Skeletal muscle satellite cell (primary cell): ENCODE results near the gene ZBTB38.
A peak's percentile ranks its signal among the peaks of the same experiment; 100 is the strongest.

Source experiments
- H3K27me3 ChIP-seq: 2 replicates; pipeline ENCODE4 v1.7.0; 2013; ENCODE audit warnings: low read length; ENCODE audit not compliant: control insufficient read depth, insufficient read depth
- H3K36me3 ChIP-seq: 2 replicates; pipeline ENCODE4 v1.7.0; 2013; ENCODE audit warnings: mild to moderate bottlenecking, control low read depth, low read length; ENCODE audit not compliant: insufficient read depth
- H3K4me1 ChIP-seq: 2 replicates; pipeline ENCODE4 v1.7.0; 2013; ENCODE audit warnings: low read length; ENCODE audit not compliant: control insufficient read depth, insufficient read depth
- H3K4me2 ChIP-seq: 2 replicates; pipeline ENCODE4 v1.7.0; 2013; ENCODE audit warnings: mild to moderate bottlenecking, low read length
- H3K4me3 ChIP-seq: 2 replicates; pipeline ENCODE4 v1.7.0; 2013; ENCODE audit warnings: low read length
- H3K9ac ChIP-seq: 2 replicates; pipeline ENCODE4 v1.7.0; 2013; ENCODE audit warnings: mild to moderate bottlenecking, low read depth, low read length, moderate library complexity
- H3K9me3 ChIP-seq: replicated peaks from 2 replicates; pipeline ENCODE4 v1.7.0; 2013; ENCODE audit warnings: mild to moderate bottlenecking, control low read depth, low read length

Gene ZBTB38

GRCh38 chr3:141372656-141373055 is 4.4 kb downstream of the ZBTB38 start:
- Histone ChIP-seq H3K27me3 (no peaks in the 10 kb centered on the region), H3K36me3 (peaks cover 29% of the 10 kb centered on the region), H3K4me2 (no peak overlapping the region), H3K9ac (no peak overlapping the region), H3K4me1 (peaks cover 41% of the 10 kb centered on the region), H3K4me3 (no peak overlapping the region), H3K9me3 (no peaks in the 10 kb centered on the region)

DNA sequence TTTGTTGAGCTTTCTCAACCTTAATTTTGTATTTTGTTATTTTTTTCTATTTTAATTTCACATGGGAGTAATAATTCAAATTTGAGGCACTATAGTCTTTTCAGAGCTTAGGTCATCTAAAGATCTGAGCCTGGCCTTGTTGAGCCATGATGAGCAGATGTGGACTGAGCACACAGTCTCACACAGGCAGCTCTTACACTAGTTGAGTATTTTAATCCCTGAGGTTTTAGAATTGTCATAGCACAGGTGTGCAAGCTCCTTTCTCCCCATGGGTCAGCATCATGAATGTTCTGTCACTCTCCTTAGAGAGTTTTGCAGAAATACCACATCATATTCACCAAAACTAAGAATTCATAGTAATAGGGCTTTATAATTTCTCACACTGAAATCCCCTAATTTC is 4.9 kb downstream of the ZBTB38 start:
- Histone ChIP-seq H3K27me3 (no peaks in the 10 kb centered on the region), H3K4me3 (no peak overlapping the region), H3K4me1 (peaks cover 36% of the 10 kb centered on the region), H3K4me2 (no peak overlapping the region), H3K9me3 (no peaks in the 10 kb centered on the region), H3K36me3 (peaks cover 30% of the 10 kb centered on the region), H3K9ac (no peak overlapping the region)

GRCh38 chr3:141373768-141374526 is 5.6 kb downstream of the ZBTB38 start:
- H3K9me3 ChIP-seq, result no peaks in the 10 kb centered on the region
- peaks cover 36% of the 10 kb centered on the region for H3K36me3 ChIP-seq
- no peaks in the 10 kb centered on the region for H3K27me3 ChIP-seq
- peaks cover 29% of the 10 kb centered on the region for H3K4me1 ChIP-seq
- no peak overlapping the region for H3K4me2 ChIP-seq
- H3K9ac ChIP-seq, result no peak overlapping the region
- H3K4me3 ChIP-seq, result no peak overlapping the region

- H3K9ac ChIP-seq, result no peak overlapping the region
- no peaks in the 10 kb centered on the region for H3K9me3 ChIP-seq
- no peaks in the 10 kb centered on the region for H3K27me3 ChIP-seq
- H3K4me2 ChIP-seq, result no peak overlapping the region
- no peak overlapping the region for H3K4me3 ChIP-seq
- H3K36me3 ChIP-seq, result peaks cover 40% of the 10 kb centered on the region
- peaks cover 14% of the 10 kb centered on the region for H3K4me1 ChIP-seq
Measured at GRCh38 chr3:141375381-141376301, 7.3 kb downstream of the ZBTB38 start.

GRCh38 chr3:141377377-141377776 is 9.1 kb downstream of the ZBTB38 start:
- Histone ChIP-seq H3K9ac (no peak overlapping the region), H3K4me1 (peaks cover 13% of the 10 kb centered on the region), H3K4me3 (no peak overlapping the region), H3K4me2 (no peak overlapping the region), H3K36me3 (peaks cover 46% of the 10 kb centered on the region), H3K27me3 (no peaks in the 10 kb centered on the region), H3K9me3 (no peaks in the 10 kb centered on the region)

- Histone ChIP-seq H3K9me3 (no peaks in the 10 kb centered on the region), H3K36me3 (peaks cover 44% of the 10 kb centered on the region)
Measured at GRCh38 chr3:141378556-141378955, 10.3 kb downstream of the ZBTB38 start.

GRCh38 chr3:141379250-141379966 is 11.1 kb downstream of the ZBTB38 start:
- no peaks in the 10 kb centered on the region for H3K9me3 ChIP-seq
- H3K9ac ChIP-seq, result no peak overlapping the region
- no peaks in the 10 kb centered on the region for H3K27me3 ChIP-seq
- peaks cover 12% of the 10 kb centered on the region for H3K4me1 ChIP-seq
- H3K4me2 ChIP-seq, result no peak overlapping the region
- peaks cover 52% of the 10 kb centered on the region for H3K36me3 ChIP-seq
- H3K4me3 ChIP-seq, result no peak overlapping the region

More at GRCh38 chr3:141378556-141378955, 10.3 kb downstream of the ZBTB38 start:
- Histone ChIP-seq H3K9ac (no peak overlapping the region), H3K4me2 (no peak overlapping the region), H3K4me3 (no peak overlapping the region), H3K27me3 (no peaks in the 10 kb centered on the region), H3K4me1 (peaks cover 11% of the 10 kb centered on the region)

GRCh38 chr3:141380279-141380678 is 12.0 kb downstream of the ZBTB38 start:
- no peak overlapping the region for H3K4me3 ChIP-seq
- H3K4me1 ChIP-seq, result peaks cover 13% of the 10 kb centered on the region
- peaks cover 56% of the 10 kb centered on the region for H3K36me3 ChIP-seq
- no peaks in the 10 kb centered on the region for H3K9me3 ChIP-seq
- H3K4me2 ChIP-seq, result no peak overlapping the region
- no peaks in the 10 kb centered on the region for H3K27me3 ChIP-seq
- H3K9ac ChIP-seq, result no peak overlapping the region

DNA sequence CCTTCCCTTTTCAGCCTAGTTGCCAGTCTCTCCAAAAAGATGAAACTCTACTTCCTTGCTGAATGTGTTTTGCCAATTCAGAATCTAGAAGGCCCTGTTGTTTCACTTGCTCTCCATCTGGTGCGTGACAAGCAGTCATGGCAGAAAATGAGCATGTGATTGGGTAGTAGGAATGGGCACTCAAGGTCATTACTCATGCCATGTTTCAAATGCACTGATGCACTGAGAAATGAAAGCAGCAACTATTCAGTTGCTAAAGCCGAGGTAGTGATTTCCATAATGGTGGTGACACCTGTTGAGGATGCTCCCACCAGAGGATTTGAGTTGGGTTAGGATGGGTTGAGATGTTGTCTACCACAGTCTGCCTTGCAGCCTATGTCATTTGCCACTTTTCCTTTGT is 12.7 kb downstream of the ZBTB38 start:
- Histone ChIP-seq H3K36me3 (peaks cover 49% of the 10 kb centered on the region), H3K27me3 (no peaks in the 10 kb centered on the region), H3K4me1 (peaks cover 13% of the 10 kb centered on the region), H3K4me2 (no peak overlapping the region), H3K9ac (no peak overlapping the region), H3K9me3 (no peaks in the 10 kb centered on the region), H3K4me3 (no peak overlapping the region)

- H3K36me3 ChIP-seq, result peaks cover 53% of the 10 kb centered on the region
- H3K4me1 ChIP-seq, result peaks cover 13% of the 10 kb centered on the region
- H3K4me2 ChIP-seq, result no peak overlapping the region
- H3K4me3 ChIP-seq, result no peak overlapping the region
- H3K27me3 ChIP-seq, result no peaks in the 10 kb centered on the region
- H3K9me3 ChIP-seq, result no peaks in the 10 kb centered on the region
- no peak overlapping the region for H3K9ac ChIP-seq
Measured at GRCh38 chr3:141382571-141382970, 14.3 kb downstream of the ZBTB38 start.

GRCh38 chr3:141383555-141384129 is 15.3 kb downstream of the ZBTB38 start:
- H3K27me3 ChIP-seq, result no peaks in the 10 kb centered on the region
- peaks cover 17% of the 10 kb centered on the region for H3K4me1 ChIP-seq
- no peak overlapping the region for H3K9ac ChIP-seq
- no peak overlapping the region for H3K4me3 ChIP-seq
- H3K9me3 ChIP-seq, result no peaks in the 10 kb centered on the region
- H3K4me2 ChIP-seq, result peak overlapping the region; percentile 8
- peaks cover 51% of the 10 kb centered on the region for H3K36me3 ChIP-seq
